Neural cell (in vitro differentiated cells): ENCODE data around the gene INPP5A. TPM values are rescaled to one million over a fixed set of nuclear protein-coding genes. Genes with fewer than 3 reads are reported as not detected.

Experiments
- H2AFZ ChIP-seq: fragments of 200-600, 300-800 bp; sonication (generic), shearing (Covaris generic); 2 replicates; pipeline ENCODE4 v1.6.0; 2014; ENCODE audit warnings: low read depth, mild to moderate bottlenecking, antibody characterized with exemption, low read length, moderate library complexity
- H3F3A ChIP-seq: fragments of 200-600 bp; shearing (Covaris generic); 2 replicates; pipeline ENCODE4 v1.6.1; 2016; ENCODE audit warnings: mild to moderate bottlenecking, moderate library complexity, mixed read lengths, antibody characterized with exemption, low read length; ENCODE audit not compliant: insufficient read depth, poor library complexity, severe bottlenecking
- H3K27ac ChIP-seq: fragments of 200-600, 300-800 bp; sonication (generic), shearing (Covaris generic); 2 replicates; pipeline ENCODE4 v1.5.1; 2014; ENCODE audit warnings: mild to moderate bottlenecking, low read length, moderate library complexity
- H3K27me3 ChIP-seq: fragments of 300-800, 200-600 bp; sonication (generic), shearing (Covaris generic); 2 replicates; pipeline ENCODE4 v1.6.0; 2014; ENCODE audit warnings: mild to moderate bottlenecking, low read depth, low read length, moderate library complexity; ENCODE audit not compliant: insufficient read depth
- H3K36me3 ChIP-seq: fragments of 300-800, 200-600 bp; sonication (generic), shearing (Covaris generic); 2 replicates; pipeline ENCODE4 v1.5.1; 2014; ENCODE audit warnings: mild to moderate bottlenecking, antibody characterized with exemption, low read length, moderate library complexity; ENCODE audit not compliant: insufficient read depth
- H3K4me2 ChIP-seq: fragments of 300-800, 200-600 bp; sonication (generic), shearing (Covaris generic); 2 replicates; pipeline ENCODE4 v1.6.0; 2014; ENCODE audit warnings: mild to moderate bottlenecking, low read length
- H3K4me3 ChIP-seq: fragments of 300-800, 200-600 bp; sonication (generic), shearing (Covaris generic); 2 replicates; pipeline ENCODE4 v1.5.1; 2014; ENCODE audit warnings: mild to moderate bottlenecking, low read length, moderate library complexity
- H3K79me2 ChIP-seq: fragments of 200-600 bp; shearing (Covaris generic); replicated peaks from 2 replicates; pipeline ENCODE4 v1.6.0; 2014; ENCODE audit warnings: mild to moderate bottlenecking, low read length, moderate library complexity; ENCODE audit not compliant: insufficient read depth
- H3K9ac ChIP-seq: fragments of 300-800, 200-600 bp; sonication (generic), shearing (Covaris generic); 2 replicates; pipeline ENCODE4 v1.6.1; 2016; ENCODE audit warnings: mild to moderate bottlenecking, low read length, mixed read lengths
- H3K9me2 ChIP-seq: fragments of 200-600 bp; shearing (Covaris generic); 2 replicates; pipeline ENCODE4 v1.6.1; 2016; ENCODE audit warnings: mild to moderate bottlenecking, low read length, mixed read lengths; ENCODE audit not compliant: insufficient read depth
- H3K9me3 ChIP-seq: fragments of 200-600, 300-800 bp; sonication (generic), shearing (Covaris generic); 2 replicates; pipeline ENCODE4 v1.6.1; 2016; ENCODE audit warnings: mild to moderate bottlenecking, mixed run types, low read length, moderate library complexity, mixed read lengths
- H4K20me1 ChIP-seq: fragments of 200-600 bp; shearing (Covaris generic); 2 replicates; pipeline ENCODE4 v1.6.1; 2016; ENCODE audit warnings: mild to moderate bottlenecking, mixed run types; ENCODE audit not compliant: insufficient read depth
- CTCF ChIP-seq: fragments of 450-650 bp; IDR thresholded peaks from 2 replicates; pipeline ENCODE4 v1.5.1; 2014; ENCODE audit warnings: antibody characterized with exemption, mild to moderate bottlenecking, moderate library complexity; ENCODE audit not compliant: poor library complexity, severe bottlenecking
- EP300 ChIP-seq: fragments of 450-650 bp; conservative IDR thresholded peaks from 2 replicates; pipeline ENCODE4 v1.6.1; 2014; ENCODE audit warnings: antibody characterized with exemption, mild to moderate bottlenecking, moderate library complexity; ENCODE audit not compliant: poor library complexity, severe bottlenecking
- EZH2 ChIP-seq: fragments of 200-600, 300-800 bp; shearing (Covaris generic), sonication (generic); IDR thresholded peaks from 2 replicates; pipeline ENCODE4 v1.6.1; 2014; ENCODE audit warnings: antibody characterized with exemption, low read length, borderline replicate concordance, mild to moderate bottlenecking; ENCODE audit not compliant: insufficient read depth, poor library complexity, severe bottlenecking
- MXI1 ChIP-seq: fragments of 450-650 bp; conservative IDR thresholded peaks from 2 replicates; pipeline ENCODE4 v1.6.1; 2014; ENCODE audit warnings: antibody characterized with exemption, mild to moderate bottlenecking; ENCODE audit not compliant: poor library complexity, severe bottlenecking
- POLR2AphosphoS5 ChIP-seq: IDR thresholded peaks from 2 replicates; pipeline ENCODE4 v1.6.1; 2012
- RAD21 ChIP-seq: fragments of 450-650 bp; conservative IDR thresholded peaks from 2 replicates; pipeline ENCODE4 v1.6.1; 2014; ENCODE audit warnings: antibody characterized with exemption, mild to moderate bottlenecking, moderate library complexity
- SMC3 ChIP-seq: fragments of 450-650 bp; conservative IDR thresholded peaks from 2 replicates; pipeline ENCODE4 v1.6.1; 2014; ENCODE audit warnings: antibody characterized with exemption, mild to moderate bottlenecking, moderate library complexity; ENCODE audit not compliant: poor library complexity
- TAF1 ChIP-seq: IDR thresholded peaks from 2 replicates; pipeline ENCODE4 v1.6.1; 2012; ENCODE audit warnings: low read depth
- polyA plus RNA-seq: library from polyadenylated mRNA; depleted of rRNA; stranded (reverse); fragments of >200 nt; gene quantifications from 2 replicates; pipeline ENCODE4 v1.2.3, GENCODE V29; 2014
- TF ChIP-seq, protein P1 (sequence below): IDR thresholded peaks from 2 replicates; pipeline ENCODE4 v1.6.1; 2012; ENCODE audit warnings: borderline replicate concordance

Gene INPP5A
- polyA plus RNA-seq, 1 donor from 2014 or later, result 48.8 TPM

DNA sequence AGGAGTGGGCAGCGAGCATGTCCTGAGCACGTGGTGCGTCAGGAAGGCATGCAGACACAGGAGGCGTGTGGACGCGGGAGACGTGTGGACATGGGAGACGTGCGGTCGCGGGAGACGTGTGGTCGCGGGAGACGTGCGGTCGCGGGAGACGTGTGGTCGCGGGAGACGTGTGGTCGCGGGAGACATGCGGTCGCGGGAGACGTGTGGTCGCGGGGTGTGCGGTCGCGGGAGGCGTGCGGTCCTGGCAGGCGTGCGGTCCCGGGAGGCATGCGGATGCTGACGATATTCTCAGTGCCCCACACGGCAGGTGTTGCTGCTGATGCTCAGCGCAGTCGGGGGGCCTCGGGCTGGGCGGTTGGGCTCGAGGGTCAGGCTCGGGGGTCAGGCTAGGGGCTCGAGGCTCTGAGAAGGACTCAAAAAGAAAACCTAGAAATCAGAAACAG, 154.1 kb downstream of the INPP5A start:
- no peak overlapping the region for H2AFZ ChIP-seq
- H3K36me3 ChIP-seq, result no peaks in the 10 kb centered on the region
- H3K4me2 ChIP-seq, result no peak overlapping the region
- H3K9ac ChIP-seq, result no peak overlapping the region
- H3K9me3 ChIP-seq, result peaks cover 6% of the 10 kb centered on the region
- H3K27ac ChIP-seq, result no peak overlapping the region
- H3K27me3 ChIP-seq, result no peaks in the 10 kb centered on the region
- H3K4me3 ChIP-seq, result no peak overlapping the region
- H4K20me1 ChIP-seq, result no peaks in the 10 kb centered on the region
- no peaks in the 10 kb centered on the region for H3K79me2 ChIP-seq
- no peaks in the 10 kb centered on the region for H3F3A ChIP-seq
- no peaks in the 10 kb centered on the region for H3K9me2 ChIP-seq
- no peak for TF ChIP-seq TAF1
- TF ChIP-seq SMC3, result no peak
- no peak for TF ChIP-seq POLR2AphosphoS5
- no peak for TF ChIP-seq MXI1
- TF ChIP-seq EP300, result no peak
- TF ChIP-seq, protein P1, sequence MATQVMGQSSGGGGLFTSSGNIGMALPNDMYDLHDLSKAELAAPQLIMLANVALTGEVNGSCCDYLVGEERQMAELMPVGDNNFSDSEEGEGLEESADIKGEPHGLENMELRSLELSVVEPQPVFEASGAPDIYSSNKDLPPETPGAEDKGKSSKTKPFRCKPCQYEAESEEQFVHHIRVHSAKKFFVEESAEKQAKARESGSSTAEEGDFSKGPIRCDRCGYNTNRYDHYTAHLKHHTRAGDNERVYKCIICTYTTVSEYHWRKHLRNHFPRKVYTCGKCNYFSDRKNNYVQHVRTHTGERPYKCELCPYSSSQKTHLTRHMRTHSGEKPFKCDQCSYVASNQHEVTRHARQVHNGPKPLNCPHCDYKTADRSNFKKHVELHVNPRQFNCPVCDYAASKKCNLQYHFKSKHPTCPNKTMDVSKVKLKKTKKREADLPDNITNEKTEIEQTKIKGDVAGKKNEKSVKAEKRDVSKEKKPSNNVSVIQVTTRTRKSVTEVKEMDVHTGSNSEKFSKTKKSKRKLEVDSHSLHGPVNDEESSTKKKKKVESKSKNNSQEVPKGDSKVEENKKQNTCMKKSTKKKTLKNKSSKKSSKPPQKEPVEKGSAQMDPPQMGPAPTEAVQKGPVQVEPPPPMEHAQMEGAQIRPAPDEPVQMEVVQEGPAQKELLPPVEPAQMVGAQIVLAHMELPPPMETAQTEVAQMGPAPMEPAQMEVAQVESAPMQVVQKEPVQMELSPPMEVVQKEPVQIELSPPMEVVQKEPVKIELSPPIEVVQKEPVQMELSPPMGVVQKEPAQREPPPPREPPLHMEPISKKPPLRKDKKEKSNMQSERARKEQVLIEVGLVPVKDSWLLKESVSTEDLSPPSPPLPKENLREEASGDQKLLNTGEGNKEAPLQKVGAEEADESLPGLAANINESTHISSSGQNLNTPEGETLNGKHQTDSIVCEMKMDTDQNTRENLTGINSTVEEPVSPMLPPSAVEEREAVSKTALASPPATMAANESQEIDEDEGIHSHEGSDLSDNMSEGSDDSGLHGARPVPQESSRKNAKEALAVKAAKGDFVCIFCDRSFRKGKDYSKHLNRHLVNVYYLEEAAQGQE, result no peak
- TF ChIP-seq RAD21, result no peak
- TF ChIP-seq CTCF, result no peak
- TF ChIP-seq EZH2, result no peak

GRCh38 chr10:132692311-132692710, 154.7 kb downstream of the INPP5A start:
- no peaks in the 10 kb centered on the region for H3K9me2 ChIP-seq
- no peak overlapping the region for H2AFZ ChIP-seq
- no peaks in the 10 kb centered on the region for H3K27me3 ChIP-seq
- no peaks in the 10 kb centered on the region for H3F3A ChIP-seq
- TF ChIP-seq RAD21, result no peak
- no peak for TF ChIP-seq POLR2AphosphoS5
- TF ChIP-seq MXI1, result no peak
- no peak for TF ChIP-seq TAF1
- no peak for TF ChIP-seq EZH2
- TF ChIP-seq, protein P1, result no peak
- no peak for TF ChIP-seq CTCF
- no peak for TF ChIP-seq EP300
- no peak overlapping the region for H3K27ac ChIP-seq
- H3K4me2 ChIP-seq, result no peak overlapping the region
- H3K9ac ChIP-seq, result no peak overlapping the region
- H3K9me3 ChIP-seq, result peaks cover 6% of the 10 kb centered on the region
- no peaks in the 10 kb centered on the region for H3K36me3 ChIP-seq
- no peaks in the 10 kb centered on the region for H4K20me1 ChIP-seq
- H3K4me3 ChIP-seq, result no peak overlapping the region
- no peaks in the 10 kb centered on the region for H3K79me2 ChIP-seq
